Ishikawa (cell line): ENCODE data around the gene ARNT2.

ENCODE experiments used
- EP300 ChIP-seq: IDR thresholded peaks from 2 replicates; pipeline ENCODE4 v1.6.1; 2012; ENCODE audit warnings: borderline replicate concordance
- TAF1 ChIP-seq: IDR thresholded peaks from 2 replicates; pipeline ENCODE4 v1.6.1; 2012; ENCODE audit warnings: low read depth, mild to moderate bottlenecking
- TF ChIP-seq, protein P1 (sequence below): IDR thresholded peaks from 2 replicates; pipeline ENCODE4 v1.6.1; 2012
- TF ChIP-seq, protein P2 (sequence below): IDR thresholded peaks from 2 replicates; pipeline ENCODE4 v1.6.1; 2012

DNA sequence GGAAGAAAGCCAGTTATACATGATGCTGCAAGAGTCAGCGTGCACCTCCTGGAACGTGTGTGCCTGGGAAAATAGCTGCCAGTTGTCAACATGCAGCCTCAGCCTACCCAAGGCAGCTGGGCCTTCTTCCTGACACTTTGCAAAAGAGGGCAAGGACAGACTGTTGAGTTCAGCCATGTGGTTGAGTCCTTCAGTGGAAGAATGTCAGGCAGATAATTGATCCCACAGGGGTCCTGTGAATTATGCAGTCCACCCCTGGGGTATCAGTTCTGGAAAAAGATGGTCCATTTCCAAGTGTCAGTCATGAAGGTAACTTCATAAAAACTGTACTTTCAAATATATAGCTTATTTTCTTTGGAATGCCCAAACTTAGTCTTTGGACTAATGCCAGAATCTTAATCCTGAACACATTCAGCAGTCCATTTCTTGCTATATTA is 79.6 kb downstream of the ARNT2 start:
- TF ChIP-seq, protein P1, sequence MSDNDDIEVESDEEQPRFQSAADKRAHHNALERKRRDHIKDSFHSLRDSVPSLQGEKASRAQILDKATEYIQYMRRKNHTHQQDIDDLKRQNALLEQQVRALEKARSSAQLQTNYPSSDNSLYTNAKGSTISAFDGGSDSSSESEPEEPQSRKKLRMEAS: no peak
- TF ChIP-seq, protein P2, sequence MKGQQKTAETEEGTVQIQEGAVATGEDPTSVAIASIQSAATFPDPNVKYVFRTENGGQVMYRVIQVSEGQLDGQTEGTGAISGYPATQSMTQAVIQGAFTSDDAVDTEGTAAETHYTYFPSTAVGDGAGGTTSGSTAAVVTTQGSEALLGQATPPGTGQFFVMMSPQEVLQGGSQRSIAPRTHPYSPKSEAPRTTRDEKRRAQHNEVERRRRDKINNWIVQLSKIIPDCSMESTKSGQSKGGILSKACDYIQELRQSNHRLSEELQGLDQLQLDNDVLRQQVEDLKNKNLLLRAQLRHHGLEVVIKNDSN: no peak
- no peak for TF ChIP-seq TAF1
- TF ChIP-seq EP300: no peak
